Kidney (tissue), 14 donors: ENCODE results near the gene IKZF2. TPM values are rescaled to one million over a fixed set of nuclear protein-coding genes. Genes with fewer than 3 reads are reported as not detected.

Source experiments
- DNase-seq, 5 donors: peaks; one replicate each; pipeline ENCODE4 v3.0.0-alpha.2; 2013 to 2020
- FAIRE-seq: peaks from 2 replicates; lab custom pipeline; 2012; peaks lifted over from hg19 to GRCh38; lab: Jason Lieb, UNC
- H3K27ac ChIP-seq, 2 donors: one replicate each; pipeline ENCODE4 v1.7.0; 2013; ENCODE audit warnings: low read depth in 2 of 2, low read length in 2 of 2, inconsistent platforms in 1 of 2
- H3K27me3 ChIP-seq: one replicate; pipeline ENCODE4 v1.7.1; 2013; ENCODE audit warnings: low read length, inconsistent platforms; ENCODE audit not compliant: control insufficient read depth, insufficient read depth
- H3K36me3 ChIP-seq, 3 donors: one replicate each; pipeline versions ENCODE4 v1.7.0 to v1.7.1; 2013; ENCODE audit warnings: low read length in 3 of 3, control low read depth in 1 of 3, inconsistent platforms in 1 of 3; ENCODE audit not compliant: insufficient read depth in 3 of 3, control insufficient read depth in 2 of 3
- H3K4me1 ChIP-seq, 3 donors: one replicate each; pipeline versions ENCODE4 v1.7.0 to v1.7.1; 2013; ENCODE audit warnings: low read length in 3 of 3, inconsistent platforms in 1 of 3, low read depth in 1 of 3; ENCODE audit not compliant: control insufficient read depth in 2 of 3, insufficient read depth in 2 of 3
- H3K4me3 ChIP-seq, 3 donors: one replicate each; pipeline versions ENCODE4 v1.7.0 to v1.8.1; 2013; ENCODE audit warnings: low read length in 3 of 3, control low read depth in 1 of 3, inconsistent platforms in 1 of 3
- H3K9ac ChIP-seq, 3 donors: one replicate each; pipeline versions ENCODE4 v1.7.0 to v1.7.1; 2013; ENCODE audit warnings: low read length in 3 of 3, control low read depth in 1 of 3, inconsistent platforms in 1 of 3
- H3K9me3 ChIP-seq, 3 donors: one replicate each; pipeline versions ENCODE4 v1.7.0 to v1.7.1; 2013; ENCODE audit warnings: low read length in 3 of 3, control low read depth in 1 of 3, inconsistent platforms in 1 of 3; ENCODE audit not compliant: control insufficient read depth in 2 of 3, insufficient read depth in 1 of 3
- CTCF ChIP-seq: IDR thresholded peaks from 3 replicates; pipeline ENCODE4 v1.5.1; 2012; ENCODE audit warnings: mild to moderate bottlenecking, moderate library complexity, borderline replicate concordance; ENCODE audit not compliant: insufficient read depth; ENCODE audit errors: extremely low read depth
- intact Hi-C: fragments of 100-400 bp; cut with DNase I; formaldehyde crosslinking; loops from one replicate; pipeline ENCODE4 v1.11.1; 2022
- polyA plus RNA-seq: library from polyadenylated mRNA; stranded (reverse); fragments of 350-450 nt; fragmentation: Illumina TruSeq; extraction: RNeasy Lipid Tissue Mini Kit (QIAGEN cat#74804); gene quantifications from one replicate; pipeline ENCODE4 v1.2.3, GENCODE V29; 2014; ENCODE audit warnings: low read depth, low replicate concordance; ENCODE audit not compliant: insufficient read depth
- total RNA-seq: library from RNA; stranded (reverse); fragmentation: NEBNext Ultra II Directional; extraction: Animal tissue kit (Norgen Biotek cat#: 25700); gene quantifications from one replicate; pipeline ENCODE4 v1.2.1, GENCODE V29; 2021
- donor health status: control.
- donor health status: control.
- donor health status: control.
- donor health status: control.
- donor health status: control.
- donor health status: DM: yes; HTN: yes; CAD: no.
- donor health status: Normal renal cell carcinoma (clear cell type).

The IKZF2 gene
- total and polyA plus RNA-seq, 2 donors from 2014 or later = 0.75 to 12.4 TPM

GRCh38 chr2:213004197-213004821 lies 147.1 kb downstream of the IKZF2 start:
- no peaks in the 10 kb centered on the region for H3K27me3 ChIP-seq
- DNase-seq = no peak
- FAIRE-seq = no peak
- H3K9me3 ChIP-seq = no peaks in the 10 kb centered on the region
- H3K4me1 ChIP-seq = no peaks in the 10 kb centered on the region
- no peak for TF ChIP-seq CTCF
- no peak overlapping the region for H3K9ac ChIP-seq
- H3K4me3 ChIP-seq = no peak overlapping the region
- intact Hi-C loops = no loop called here
- no peaks in the 10 kb centered on the region for H3K36me3 ChIP-seq
- no peak overlapping the region for H3K27ac ChIP-seq

GRCh38 chr2:213002383-213002782 lies 149.0 kb downstream of the IKZF2 start:
- H3K9ac ChIP-seq = no peak overlapping the region
- H3K36me3 ChIP-seq = no peaks in the 10 kb centered on the region
- no peaks in the 10 kb centered on the region for H3K4me1 ChIP-seq
- no peak overlapping the region for H3K27ac ChIP-seq
- DNase-seq (no peak), FAIRE-seq (no peak)
- no peak for TF ChIP-seq CTCF
- no peak overlapping the region for H3K4me3 ChIP-seq
- intact Hi-C loops = no loop called here
- no peaks in the 10 kb centered on the region for H3K9me3 ChIP-seq
- no peaks in the 10 kb centered on the region for H3K27me3 ChIP-seq

GRCh38 chr2:213001297-213001910 lies 150.0 kb downstream of the IKZF2 start:
- FAIRE-seq = peak; percentile 51

More at GRCh38 chr2:213001297-213001910, 150.0 kb downstream of the IKZF2 start:
- Histone ChIP-seq H3K36me3 (no peaks in the 10 kb centered on the region), H3K27me3 (no peaks in the 10 kb centered on the region), H3K9me3 (no peaks in the 10 kb centered on the region), H3K4me1 (no peaks in the 10 kb centered on the region), H3K4me3 (no peak overlapping the region), H3K9ac (no peak overlapping the region), H3K27ac (no peak overlapping the region)
- intact Hi-C loops = no loop called here
- no peak for TF ChIP-seq CTCF
- DNase-seq = no peak
